PC-9 (cell line): ENCODE measurements around the gene REXO4. TPM values are rescaled to one million over a fixed set of nuclear protein-coding genes. Genes with fewer than 3 reads are reported as not detected.

ENCODE experiments used
- BruUV-seq: library from RNA; stranded (reverse); fragments of 400-500 nt; replicated peaks from 2 replicates; lab custom pipeline; 2021; lab: Mats Ljungman, UMichigan
- CTCF ChIA-PET: fragments of 300-600 bp; sonication (Branson Sonifier 250); formaldehyde crosslinking; loops from one replicate; lab custom pipeline; 2022; ENCODE audit warnings: antibody characterized with exemption; lab: Charles Lee
- POLR2A ChIA-PET: fragments of 300-600 bp; sonication (Branson Sonifier 250); formaldehyde crosslinking; loops from one replicate; lab custom pipeline; 2022; ENCODE audit warnings: antibody characterized with exemption; ENCODE audit not compliant: unreplicated experiment; lab: Charles Lee
- DNase-seq, 2 experiments: peaks; one replicate each; pipeline versions ENCODE4 v3.0.0 to v3.0.0-alpha.2; 2015 to 2022; ENCODE audit warnings: mixed read lengths in 1 of 2
- H2AFZ ChIP-seq: fragments of 200-600 bp; sonication (generic); 2 replicates; pipeline ENCODE4 v1.8.1; 2017; ENCODE audit warnings: antibody characterized with exemption
- H3F3A ChIP-seq: fragments of 200-600 bp; sonication (generic); 2 replicates; pipeline ENCODE4 v1.8.1; 2017; ENCODE audit warnings: antibody characterized with exemption, mild to moderate bottlenecking, low read depth; ENCODE audit not compliant: insufficient read depth
- H3K27ac ChIP-seq: fragments of 200-600 bp; sonication (generic); 2 replicates; pipeline ENCODE4 v1.6.1; 2016; ENCODE audit warnings: mixed run types
- H3K27me3 ChIP-seq: fragments of 200-600 bp; sonication (generic); 2 replicates; pipeline ENCODE4 v1.6.1; 2016; ENCODE audit warnings: low read depth, mixed run types; ENCODE audit not compliant: insufficient read depth
- H3K36me3 ChIP-seq: fragments of 200-600 bp; sonication (generic); 2 replicates; pipeline ENCODE4 v1.6.1; 2016; ENCODE audit warnings: low read depth, mixed run types
- H3K4me1 ChIP-seq: fragments of 200-600 bp; sonication (generic); replicated peaks from 2 replicates; pipeline ENCODE4 v1.6.1; 2016; ENCODE audit warnings: mixed run types; ENCODE audit not compliant: insufficient read depth
- H3K4me2 ChIP-seq: fragments of 200-600 bp; sonication (generic); 2 replicates; pipeline ENCODE4 v1.6.1; 2017; ENCODE audit warnings: mixed run types
- H3K4me3 ChIP-seq: fragments of 200-600 bp; sonication (generic); 2 replicates; pipeline ENCODE4 v1.6.1; 2016; ENCODE audit warnings: mixed run types
- H3K79me2 ChIP-seq: fragments of 200-600 bp; sonication (generic); 2 replicates; pipeline ENCODE4 v1.6.1; 2017; ENCODE audit warnings: low read depth, mixed run types
- H3K9me2 ChIP-seq: fragments of 200-600 bp; sonication (generic); 2 replicates; pipeline ENCODE4 v1.8.1; 2017; ENCODE audit warnings: mild to moderate bottlenecking; ENCODE audit not compliant: insufficient read depth
- H3K9me3 ChIP-seq: fragments of 200-600 bp; sonication (generic); 2 replicates; pipeline ENCODE4 v1.8.1; 2016; ENCODE audit warnings: low read depth; ENCODE audit not compliant: insufficient read depth
- H4K20me1 ChIP-seq: fragments of 200-600 bp; sonication (generic); 2 replicates; pipeline ENCODE4 v1.8.1; 2017; ENCODE audit not compliant: insufficient read depth
- CTCF ChIP-seq: fragments of 200-600 bp; sonication (generic); conservative IDR thresholded peaks from 2 replicates; pipeline ENCODE4 v1.6.1; 2017; ENCODE audit warnings: mixed run types, antibody characterized with exemption, mild to moderate bottlenecking, moderate library complexity
- EZH2 ChIP-seq: fragments of 200-600 bp; sonication (generic); IDR thresholded peaks from 2 replicates; pipeline ENCODE4 v1.8.0; 2017; ENCODE audit warnings: antibody characterized with exemption, low read depth
- intact Hi-C: fragments of 100-400 bp; cut with micrococcal nuclease; formaldehyde crosslinking; loops from one replicate; pipeline ENCODE4 v1.10.0; 2022; ENCODE audit not compliant: unreplicated experiment
- total RNA-seq: library from RNA; stranded (reverse); gene quantifications from 2 replicates; pipeline ENCODE4 v1.2.3, GENCODE V29; 2021

The REXO4 gene
- total RNA-seq, 1 experiment from 2014 or later: 32.6 TPM

DNA sequence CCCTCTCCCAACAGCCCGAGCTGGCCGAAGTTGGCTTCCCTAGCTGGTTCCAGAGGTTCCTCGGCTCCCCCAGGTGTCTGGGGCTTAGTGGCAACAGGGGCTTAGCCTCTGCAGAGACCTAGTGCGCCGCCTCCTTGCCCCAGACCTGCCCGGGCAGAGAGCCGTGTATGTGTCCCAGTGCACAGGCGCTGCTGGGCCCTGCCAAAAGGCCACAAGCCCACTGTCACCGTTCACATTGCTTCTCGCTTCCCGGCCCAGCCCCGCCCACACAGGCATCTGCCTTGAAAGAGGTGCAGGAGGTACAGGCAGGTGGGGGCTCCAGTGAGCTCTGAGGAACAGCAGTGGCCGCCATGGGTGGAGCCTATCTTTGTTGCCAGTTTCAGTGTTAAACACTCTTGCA, 39.4 kb upstream of the REXO4 start:
- TF ChIP-seq CTCF (no peak), EZH2 (no peak)
- H3K36me3 ChIP-seq: no peaks in the 10 kb centered on the region
- H3K27me3 ChIP-seq: no peaks in the 10 kb centered on the region
- no peak overlapping the region for H3K4me3 ChIP-seq
- CTCF ChIA-PET: interaction anchor here (0.5 kb wide), 1 partner anchor 83 kb away, joined by 3 read pairs; no protein-coding TSS in a partner anchor
- intact Hi-C loops: no loop called here
- H2AFZ ChIP-seq: no peak overlapping the region
- H3K9me3 ChIP-seq: no peaks in the 10 kb centered on the region
- POLR2A ChIA-PET: no interaction called here
- H3K9me2 ChIP-seq: no peaks in the 10 kb centered on the region
- BruUV-seq: no TSS peak
- H3K4me1 ChIP-seq: peaks cover 13% of the 10 kb centered on the region
- no peak overlapping the region for H3K4me2 ChIP-seq
- H3K79me2 ChIP-seq: peaks cover 13% of the 10 kb centered on the region; the same call in 1 of the 2 replicates
- H4K20me1 ChIP-seq: no peaks in the 10 kb centered on the region; the same call in 1 of the 2 replicates
- peaks cover 12% of the 10 kb centered on the region; the same call in 1 of the 2 replicates for H3F3A ChIP-seq
- no peak for DNase-seq
- no peak overlapping the region for H3K27ac ChIP-seq

GRCh38 chr9:133456409-133456808, 38.6 kb upstream of the REXO4 start:
- CTCF ChIA-PET: interaction anchor here (0.5 kb wide), 1 partner anchor 82 kb away, joined by 3 read pairs; no protein-coding TSS in a partner anchor

DNA sequence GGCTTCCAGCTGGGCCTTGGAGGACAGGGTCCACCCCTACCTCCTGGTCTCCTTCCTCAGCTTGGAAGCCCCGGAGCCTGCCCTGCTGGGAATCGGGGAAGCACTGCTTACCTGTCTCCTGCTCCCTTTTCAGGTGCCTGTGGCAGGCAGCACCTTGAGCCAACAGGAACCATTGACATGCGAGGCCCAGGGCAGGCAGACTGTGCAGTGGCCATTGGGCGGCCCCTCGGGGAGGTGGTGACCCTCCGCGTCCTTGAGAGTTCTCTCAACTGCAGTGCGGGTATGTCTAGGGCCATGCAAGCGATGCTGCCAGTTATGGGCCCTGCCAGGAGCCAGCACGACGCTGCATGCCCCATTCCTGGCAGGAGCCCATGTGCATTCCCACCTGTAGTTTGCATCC, 38.1 kb upstream of the REXO4 start:
- Histone ChIP-seq H3K4me3 (no peak overlapping the region), H3F3A (peaks cover 4% of the 10 kb centered on the region; the same call in 1 of the 2 replicates), H3K27me3 (no peaks in the 10 kb centered on the region), H3K9me3 (no peaks in the 10 kb centered on the region), H3K79me2 (peaks cover 1% of the 10 kb centered on the region; the same call in 1 of the 2 replicates), H3K36me3 (no peaks in the 10 kb centered on the region), H2AFZ (no peak overlapping the region), H3K4me2 (no peak overlapping the region), H3K4me1 (peaks cover 3% of the 10 kb centered on the region), H4K20me1 (no peaks in the 10 kb centered on the region), H3K27ac (no peak overlapping the region), H3K9me2 (no peaks in the 10 kb centered on the region)
- TF ChIP-seq EZH2 (no peak), CTCF (no peak)
- ChIA-PET CTCF (no interaction called here), POLR2A (no interaction called here)
- no peak for DNase-seq
- BruUV-seq: no TSS peak
- intact Hi-C loops: no loop called here

More at GRCh38 chr9:133456409-133456808, 38.6 kb upstream of the REXO4 start:
- peaks cover 6% of the 10 kb centered on the region; the same call in 1 of the 2 replicates for H3K79me2 ChIP-seq
- no peak overlapping the region for H3K4me2 ChIP-seq
- no peaks in the 10 kb centered on the region for H4K20me1 ChIP-seq
- no peak overlapping the region for H3K27ac ChIP-seq
- no peaks in the 10 kb centered on the region for H3K36me3 ChIP-seq
- no TSS peak for BruUV-seq
- H3K27me3 ChIP-seq: no peaks in the 10 kb centered on the region
- POLR2A ChIA-PET: no interaction called here
- no peak overlapping the region for H3K4me3 ChIP-seq
- TF ChIP-seq CTCF (no peak; the same call in 1 of the 2 replicates), EZH2 (no peak)
- no peak overlapping the region for H2AFZ ChIP-seq
- no peaks in the 10 kb centered on the region for H3K9me2 ChIP-seq
- intact Hi-C loops: no loop called here
- H3K4me1 ChIP-seq: peaks cover 8% of the 10 kb centered on the region
- H3F3A ChIP-seq: peaks cover 9% of the 10 kb centered on the region; the same call in 1 of the 2 replicates
- DNase-seq: no peak
- H3K9me3 ChIP-seq: no peaks in the 10 kb centered on the region
